Heart left ventricle (tissue), 16 donors: Measurements from ENCODE around the gene HMGB2. TPM values are rescaled to one million over a fixed set of nuclear protein-coding genes. Genes with fewer than 3 reads are reported as not detected.

Experiments
- ATAC-seq, 4 donors: fragments of 200-7000 bp; cut with Tn5 transposase; one replicate each; pipeline ENCODE4 v1.9.1; 2020 to 2022; ENCODE audit warnings: moderate library complexity in 4 of 4, mild to moderate bottlenecking in 3 of 4, moderate number of reproducible peaks in 1 of 4
- DNase-seq, 5 donors: peaks; one replicate each; pipeline ENCODE4 v3.0.0-alpha.2; 2020
- H3K27ac ChIP-seq, 12 donors: fragments of 200-600 bp; sonication (generic) in 4 of 12; one replicate each; pipeline versions ENCODE4 v1.5.0 to v1.8.0; 2016 to 2022; ENCODE audit warnings: mild to moderate bottlenecking in 2 of 12
- H3K27me3 ChIP-seq, 9 donors: fragments of 200-600 bp; sonication (generic) in 2 of 9; one replicate each; pipeline versions ENCODE4 v1.5.1 to v1.8.0; 2016 to 2022; ENCODE audit warnings: mild to moderate bottlenecking in 3 of 9
- H3K36me3 ChIP-seq, 9 donors: fragments of 200-600 bp; sonication (generic) in 2 of 9; one replicate each; pipeline versions ENCODE4 v1.5.0 to v1.8.0; 2018 to 2022; ENCODE audit warnings: mild to moderate bottlenecking in 2 of 9
- H3K4me1 ChIP-seq, 12 donors: fragments of 200-600 bp; sonication (generic) in 4 of 12; one replicate each; pipeline versions ENCODE4 v1.5.0 to v1.8.0; 2016 to 2022; ENCODE audit warnings: mild to moderate bottlenecking in 3 of 12
- H3K4me3 ChIP-seq, 12 donors: fragments of 200-600 bp; sonication (generic) in 4 of 12; one replicate each; pipeline versions ENCODE4 v1.5.0 to v1.8.0; 2017 to 2022; ENCODE audit warnings: mild to moderate bottlenecking in 9 of 12, moderate library complexity in 4 of 12
- H3K9me3 ChIP-seq, 12 donors: fragments of 200-600 bp; sonication (generic) in 4 of 12; one replicate each; pipeline versions ENCODE4 v1.5.0 to v1.8.0; 2016 to 2022; ENCODE audit warnings: mild to moderate bottlenecking in 1 of 12
- CTCF ChIP-seq, 12 donors: fragments of 200-600 bp; sonication (generic) in 4 of 12; IDR thresholded peaks; one replicate each; pipeline versions ENCODE4 v1.5.0 to v1.8.0; 2018 to 2022; ENCODE audit warnings: antibody characterized with exemption in 12 of 12, mild to moderate bottlenecking in 5 of 12
- POLR2A ChIP-seq, 2 donors: fragments of 450-650 bp; IDR thresholded peaks; one replicate each; pipeline ENCODE4 v1.6.1; 2017; ENCODE audit warnings: antibody characterized with exemption in 2 of 2, mild to moderate bottlenecking in 2 of 2, moderate library complexity in 2 of 2
- WGBS, 4 donors: extraction: QIAGEN DNeasy Blood & Tissue Kit in 2 of 4; methylation state at CpG; one replicate each; pipeline versions ENCODE4 v1.1.5 to v1.1.7; 2013 to 2018; 5-methylcytosine and 5-hydroxymethylcytosine counted together
- intact Hi-C, 10 donors: fragments of 100-400 bp; cut with DNase I; formaldehyde crosslinking; loops; one replicate each; pipeline versions ENCODE4 v1.11.1 to v1.14.2; 2022
- polyA plus RNA-seq, 2 donors: library from polyadenylated mRNA; stranded (reverse); fragments of 200-250 nt; gene quantifications; one replicate each; pipeline ENCODE4 v1.2.3, GENCODE V29; 2013
- total RNA-seq, 9 donors: library from RNA; depleted of rRNA in 2 of 9; stranded (reverse); fragments of >200 nt in 2 of 9; fragmentation: NEBNext Ultra II Directional in 3 of 9; extraction: Animal tissue kit (Norgen Biotek cat#: 25700) in 3 of 9; gene quantifications; one replicate each; pipeline versions ENCODE4 v1.1.0 to v1.2.4, GENCODE V29; 2016 to 2023
- donor health status: ischemic (EF 13 %, LVEDD 7.1; RV severe dilation, severe dysfunction).
- donor health status: healthy with polysubstance abuse.
- donor health status: DM: no; HTN: yes; CAD: no.
- donor health status: DM: no; HTN: no; CAD: no.
- donor health status: ischemic (EF 25% LVEDD 6.9; RV normal size, moderate dysfunction).
- donor health status: ischemic (EF 25% LVEDD 5.7; RV mildly dilated, moderate dysfunction).
- donor health status: healthy.
- donor health status: DM: yes; HTN: yes; CAD: no.
- donor health status: ischemic (EF 35%, LVEDD 5.7; RV mildly dilated, moderate dysfunction).
- donor health status: nonischemic (EF 11% LVEDD 7.7; RV severe dilation, severe dysfunction).
- donor health status: DM: yes; HTN: yes; CAD: no.
- donor health status: PGD.
- donor health status: ischemic (EF 29% LVEDD 5.4; RV normal size, mild dysfunction).
- donor health status: nonischemic (EF 23%, LVEDD 6.1; RV moderate dilation, normal function).

Gene HMGB2
- total and polyA plus RNA-seq, 11 donors = 28.5 to 88.9 (median 46.8) TPM

GRCh38 chr4:173332963-173333657 lies 1.0 kb downstream of the HMGB2 start:
- no peaks in the 10 kb centered on the region for H3K9me3 ChIP-seq
- H3K4me1 ChIP-seq = peaks cover 0 to 51% (median 19%) of the 10 kb centered on the region in 12 donors
- no peak for DNase-seq
- 3 to 7% (median 4%) methylated on average over 16 to 21 of the region's 21 CpGs for WGBS, 4 donors
- peak overlapping the region; percentile 56 to 98 (median 92) for H3K4me3 ChIP-seq
- no peak for ATAC-seq
- intact Hi-C loops = loop anchor here in 3 of 10 donors (5.0 kb wide), 2 partner anchors 34 to 39 kb away; partner anchors contain the start of gene SAP30 (in 2 of the 3)
- no peaks in the 10 kb centered on the region for H3K27me3 ChIP-seq
- peak overlapping the region; percentile 97 to 100 (median 98) for H3K27ac ChIP-seq
- no peak for TF ChIP-seq CTCF (IDR thresholded peaks at IDR 0.05)
- no peak for TF ChIP-seq POLR2A (IDR thresholded peaks at IDR 0.05)
- peaks cover 0 to 50% (median 47%) of the 10 kb centered on the region in 9 donors for H3K36me3 ChIP-seq

GRCh38 chr4:173332021-173332487 lies 2.1 kb downstream of the HMGB2 start:
- no peak for ATAC-seq
- Histone ChIP-seq H3K36me3 (peaks cover 0 to 58% (median 47%) of the 10 kb centered on the region in 9 donors), H3K4me1 (peaks cover 0 to 51% (median 19%) of the 10 kb centered on the region in 12 donors), H3K4me3 (peak overlapping the region in 9 of 12 donors; percentile 75 to 98 (median 91)), H3K9me3 (no peaks in the 10 kb centered on the region), H3K27ac (peak overlapping the region in 9 of 12 donors; percentile 42 to 100 (median 98)), H3K27me3 (no peaks in the 10 kb centered on the region)
- no peak for TF ChIP-seq CTCF (IDR thresholded peaks at IDR 0.05)
- no peak for DNase-seq
- intact Hi-C loops = loop anchor here in 3 of 10 donors (5.0 kb wide), 2 partner anchors 35 to 40 kb away; partner anchors contain the start of gene SAP30 (in 2 of the 3)
- WGBS, 4 donors = 21 to 25% (median 23%) methylated on average over 6 of the region's 6 CpGs

DNA sequence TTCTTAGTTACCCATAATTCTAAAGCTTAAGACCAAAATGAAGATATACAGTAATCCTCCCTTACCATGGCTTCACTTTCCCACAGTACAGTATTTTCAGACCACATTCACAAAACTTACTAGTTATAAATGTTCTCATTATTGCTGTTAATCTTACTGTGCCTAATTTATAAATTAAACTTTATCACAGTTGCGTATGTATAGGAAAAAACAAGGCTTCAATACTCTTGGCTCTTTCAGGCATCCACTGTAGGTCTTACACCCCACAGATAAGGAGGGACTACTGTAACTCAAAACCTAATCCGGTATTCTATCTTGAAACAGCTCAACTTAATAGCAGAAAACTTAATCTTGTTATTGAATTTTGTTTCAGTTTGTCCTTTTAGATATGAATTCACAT lies 3.6 kb downstream of the HMGB2 start:
- peaks cover 0 to 72% (median 47%) of the 10 kb centered on the region in 9 donors for H3K36me3 ChIP-seq
- H3K4me1 ChIP-seq = peaks cover 0 to 47% (median 19%) of the 10 kb centered on the region in 12 donors
- DNase-seq = no peak
- no peak for ATAC-seq
- H3K27me3 ChIP-seq = no peaks in the 10 kb centered on the region
- no peak overlapping the region for H3K27ac ChIP-seq
- no peaks in the 10 kb centered on the region for H3K9me3 ChIP-seq
- intact Hi-C loops = loop anchor here in 3 of 10 donors (5.0 kb wide), 2 partner anchors 37 to 42 kb away; partner anchors contain the start of gene SAP30 (in 2 of the 3)
- no peak overlapping the region for H3K4me3 ChIP-seq
- no peak for TF ChIP-seq POLR2A (IDR thresholded peaks at IDR 0.05)
- no peak for TF ChIP-seq CTCF (IDR thresholded peaks at IDR 0.05)
- 83 to 92% (median 85%) methylated on average over 2 of the region's 2 CpGs for WGBS, 4 donors

- peak in 3 of 4 donors; percentile 12 to 44 (median 28) for ATAC-seq
- intact Hi-C loops = loop anchor here in 1 of 10 donors (10.0 kb wide), 1 partner anchor 166 kb away; no protein-coding TSS in a partner anchor
Observed at GRCh38 chr4:173328236-173328901, 5.8 kb downstream of the HMGB2 start.

More at GRCh38 chr4:173328236-173328901, 5.8 kb downstream of the HMGB2 start:
- Histone ChIP-seq H3K9me3 (no peaks in the 10 kb centered on the region), H3K4me1 (peaks cover 0 to 42% (median 17%) of the 10 kb centered on the region in 12 donors), H3K4me3 (no peak overlapping the region), H3K36me3 (peaks cover 0 to 78% (median 59%) of the 10 kb centered on the region in 9 donors), H3K27ac (no peak overlapping the region), H3K27me3 (no peaks in the 10 kb centered on the region)
- no peak for TF ChIP-seq CTCF (IDR thresholded peaks at IDR 0.05)
- no peak for TF ChIP-seq POLR2A (IDR thresholded peaks at IDR 0.05)
- no peak for DNase-seq
- WGBS, 4 donors = 74 to 81% (median 77%) methylated on average over 5 of the region's 5 CpGs
